Upper lobe of left lung (tissue), 4 donors: Measurements from ENCODE around the gene FKTN.

Source experiments
- EP300 ChIP-seq, 4 donors: sonication (generic); formaldehyde crosslinking; IDR thresholded peaks; one replicate each; pipeline ENCODE4 v1.5.1; 2017; ENCODE audit warnings: antibody characterized with exemption in 4 of 4, control low read depth in 2 of 4
- POLR2A ChIP-seq, 4 donors: fragments of 450-650 bp; IDR thresholded peaks; one replicate each; pipeline ENCODE4 v1.5.1; 2016 to 2017; ENCODE audit warnings: antibody characterized with exemption in 4 of 4, mild to moderate bottlenecking in 2 of 4
- POLR2AphosphoS5 ChIP-seq, 2 donors: sonication (generic); formaldehyde crosslinking; IDR thresholded peaks; one replicate each; pipeline ENCODE4 v1.5.1; 2017; ENCODE audit warnings: antibody characterized with exemption in 2 of 2
- TF ChIP-seq, protein P1 (sequence below), 6 experiments: fragments of 450-650 bp in 4 of 6; fragments of 200-600 bp in 2 of 6; sonication (generic) in 2 of 6; IDR thresholded peaks; one replicate each; pipeline ENCODE4 v1.5.1; 2016 to 2019; ENCODE audit warnings: antibody characterized with exemption in 6 of 6

DNA sequence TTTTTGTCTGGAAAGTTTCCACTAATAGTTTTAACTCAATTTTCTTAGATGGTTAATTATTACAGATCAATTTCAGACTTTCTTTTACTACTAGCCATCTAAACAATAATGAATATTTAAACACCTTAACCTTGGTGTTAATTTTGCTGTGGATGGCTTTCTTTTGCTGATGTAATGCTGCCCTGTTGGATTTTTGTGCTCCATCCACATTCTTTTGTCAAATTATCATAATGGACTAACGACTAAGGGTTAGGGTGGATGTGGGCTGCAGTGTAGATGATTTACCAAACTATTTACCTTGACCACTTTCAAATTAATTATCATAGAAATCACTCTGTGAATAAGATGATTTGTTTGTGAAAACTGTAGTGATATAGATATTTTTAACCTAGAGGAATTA, 120.8 kb downstream of the FKTN start:
- TF ChIP-seq, protein P1, sequence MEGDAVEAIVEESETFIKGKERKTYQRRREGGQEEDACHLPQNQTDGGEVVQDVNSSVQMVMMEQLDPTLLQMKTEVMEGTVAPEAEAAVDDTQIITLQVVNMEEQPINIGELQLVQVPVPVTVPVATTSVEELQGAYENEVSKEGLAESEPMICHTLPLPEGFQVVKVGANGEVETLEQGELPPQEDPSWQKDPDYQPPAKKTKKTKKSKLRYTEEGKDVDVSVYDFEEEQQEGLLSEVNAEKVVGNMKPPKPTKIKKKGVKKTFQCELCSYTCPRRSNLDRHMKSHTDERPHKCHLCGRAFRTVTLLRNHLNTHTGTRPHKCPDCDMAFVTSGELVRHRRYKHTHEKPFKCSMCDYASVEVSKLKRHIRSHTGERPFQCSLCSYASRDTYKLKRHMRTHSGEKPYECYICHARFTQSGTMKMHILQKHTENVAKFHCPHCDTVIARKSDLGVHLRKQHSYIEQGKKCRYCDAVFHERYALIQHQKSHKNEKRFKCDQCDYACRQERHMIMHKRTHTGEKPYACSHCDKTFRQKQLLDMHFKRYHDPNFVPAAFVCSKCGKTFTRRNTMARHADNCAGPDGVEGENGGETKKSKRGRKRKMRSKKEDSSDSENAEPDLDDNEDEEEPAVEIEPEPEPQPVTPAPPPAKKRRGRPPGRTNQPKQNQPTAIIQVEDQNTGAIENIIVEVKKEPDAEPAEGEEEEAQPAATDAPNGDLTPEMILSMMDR (IDR thresholded peaks at IDR 0.05), result no peak
- no peak for TF ChIP-seq POLR2AphosphoS5 (IDR thresholded peaks at IDR 0.05)
- no peak for TF ChIP-seq POLR2A (IDR thresholded peaks at IDR 0.05)
- TF ChIP-seq EP300 (IDR thresholded peaks at IDR 0.05), result no peak
